Stimulated activated CD4-positive, alpha-beta T cell treated with anti-CD3 and anti-CD28 coated beads, Interleukin-2, amount 100 ng/mL, for 48 hours (primary cell): ENCODE results near the gene TADA3.

Experiments
- DNase-seq, 2 donors: peaks; one replicate each; pipeline ENCODE4 v3.0.0-alpha.2; 2020

TADA3 gene

GRCh38 chr3:9757427-9757826 is 34.8 kb downstream of the TADA3 start:
- no peak for DNase-seq

GRCh38 chr3:9754678-9755077 is 37.6 kb downstream of the TADA3 start:
- DNase-seq, result no peak

GRCh38 chr3:9750556-9751411 is 41.5 kb downstream of the TADA3 start:
- no peak for DNase-seq

GRCh38 chr3:9749645-9750555 is 42.4 kb downstream of the TADA3 start, which contains the start of gene OGG1:
OGG1 (plus strand) TSS chr3:9749952; CDS start chr3:9750287, 335 bp downstream.
- DNase-seq, result peak; percentile 88 to 90

- no peak for DNase-seq
Measured at GRCh38 chr3:9749296-9749644, 43.0 kb downstream of the TADA3 start.

- no peak for DNase-seq
Measured at GRCh38 chr3:9748031-9748430, 44.2 kb downstream of the TADA3 start.

- DNase-seq, result no peak
Measured at GRCh38 chr3:9747267-9747666, 45.0 kb downstream of the TADA3 start.

- DNase-seq, result no peak
Measured at GRCh38 chr3:9746330-9746729, 45.9 kb downstream of the TADA3 start.

GRCh38 chr3:9745521-9745920 is 46.8 kb downstream of the TADA3 start:
- no peak for DNase-seq

- no peak for DNase-seq
Measured at GRCh38 chr3:9744162-9744561, 48.1 kb downstream of the TADA3 start.

- no peak for DNase-seq
Measured at GRCh38 chr3:9743548-9743947, 48.7 kb downstream of the TADA3 start.

GRCh38 chr3:9742560-9742959 is 49.7 kb downstream of the TADA3 start:
- DNase-seq, result no peak

- no peak for DNase-seq
Measured at GRCh38 chr3:9739181-9739580, 53.1 kb downstream of the TADA3 start.

GRCh38 chr3:9736831-9737230 is 55.4 kb downstream of the TADA3 start:
- DNase-seq, result no peak

GRCh38 chr3:9732740-9733115 is 59.5 kb downstream of the TADA3 start:
- DNase-seq, result no peak

GRCh38 chr3:9732080-9732739 is 60.1 kb downstream of the TADA3 start:
- DNase-seq, result no peak

GRCh38 chr3:9731206-9732079 is 60.8 kb downstream of the TADA3 start, which contains the start of gene BRPF1:
BRPF1 (plus strand) TSS chr3:9731735; CDS start chr3:9734141, 2,406 bp downstream.
- peak; percentile 99 to 100 for DNase-seq

- no peak for DNase-seq
Measured at GRCh38 chr3:9730657-9731205, 61.5 kb downstream of the TADA3 start.
